GM18868 (cell line): ENCODE measurements around the gene CCDC157.

Experiments
- ATAC-seq: cut with Tn5 transposase; IDR thresholded peaks from one replicate; pipeline ENCODE4 v1.9.1; 2021; ENCODE audit warnings: mild to moderate bottlenecking, moderate library complexity; ENCODE audit not compliant: unreplicated experiment

Gene CCDC157

DNA sequence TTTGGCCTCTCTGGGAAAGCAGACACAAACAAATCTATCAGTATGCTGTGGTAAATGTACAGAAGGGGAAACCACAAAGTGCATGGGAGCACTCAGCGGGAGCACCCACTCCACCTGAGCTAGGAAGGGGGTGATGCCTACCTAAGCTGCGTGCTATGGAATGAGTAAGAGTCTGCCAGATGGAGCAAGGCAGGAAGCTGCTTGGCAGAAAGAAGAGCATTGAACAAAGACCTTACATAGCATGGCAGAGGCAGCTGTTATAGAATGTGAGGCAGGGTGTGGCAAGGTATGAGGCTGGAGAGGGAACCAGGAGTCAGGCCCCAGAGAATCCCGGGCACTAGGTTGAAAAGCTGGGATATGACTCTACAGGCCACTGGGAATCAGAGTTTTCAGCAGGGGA lies 55.0 kb downstream of the CCDC157 start:
- no peak for ATAC-seq

DNA sequence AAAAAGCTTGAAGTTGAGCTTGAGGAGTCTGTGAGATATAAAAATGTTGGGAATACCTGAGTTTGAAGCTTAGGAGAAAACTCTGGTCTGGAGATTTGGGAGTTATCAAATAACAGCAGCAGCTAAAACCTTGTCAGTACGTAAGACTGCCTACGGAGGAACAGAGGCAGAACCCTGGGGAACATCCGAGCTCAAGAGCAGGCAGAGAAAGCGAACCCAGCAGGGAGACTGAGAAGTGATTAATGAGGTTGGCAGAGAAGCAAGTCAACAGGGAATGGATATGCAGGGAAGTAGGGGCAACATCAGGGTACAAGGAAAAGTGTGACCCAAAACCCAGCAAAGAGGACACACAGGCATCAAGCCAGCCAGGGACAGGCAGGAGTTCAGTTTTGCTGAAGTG lies 56.2 kb downstream of the CCDC157 start:
- ATAC-seq, result no peak

DNA sequence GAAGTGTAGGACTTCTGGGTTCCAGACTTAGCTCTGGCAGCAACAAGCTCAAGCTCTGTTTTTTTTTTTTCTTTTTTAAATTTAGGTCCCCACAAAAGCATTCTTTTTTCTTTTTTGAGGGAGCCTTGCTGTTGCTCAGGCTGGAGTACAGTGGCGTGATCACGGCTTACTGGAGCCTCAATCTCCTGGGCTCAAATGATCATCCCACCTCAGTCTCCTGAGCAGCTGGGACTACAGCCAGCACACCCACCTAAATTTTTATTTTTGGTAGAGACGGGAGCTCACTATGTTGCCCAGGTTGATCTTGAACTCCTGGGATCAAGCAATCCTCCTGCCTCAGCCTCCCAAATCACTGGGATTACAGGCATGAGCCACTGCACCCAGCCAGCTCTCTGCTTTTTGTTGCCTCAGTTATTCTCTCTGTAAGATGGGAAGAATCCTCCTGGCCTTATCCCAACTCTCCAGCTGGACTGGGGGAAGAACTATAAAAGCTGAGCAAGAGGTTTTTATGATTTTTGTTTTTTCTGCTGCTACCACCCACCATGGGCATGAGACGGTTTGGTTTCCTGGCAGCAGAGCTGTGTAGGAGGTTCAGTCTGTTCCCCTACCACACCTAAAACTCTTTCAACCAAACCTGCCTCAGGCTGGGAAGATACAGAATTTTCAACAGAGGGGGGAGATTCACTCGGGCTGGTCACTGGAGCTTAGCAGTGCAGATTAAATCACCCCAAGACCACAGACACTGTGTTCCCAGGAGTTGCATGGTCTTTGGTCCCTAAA lies 57.1 kb downstream of the CCDC157 start:
- ATAC-seq, result no peak

DNA sequence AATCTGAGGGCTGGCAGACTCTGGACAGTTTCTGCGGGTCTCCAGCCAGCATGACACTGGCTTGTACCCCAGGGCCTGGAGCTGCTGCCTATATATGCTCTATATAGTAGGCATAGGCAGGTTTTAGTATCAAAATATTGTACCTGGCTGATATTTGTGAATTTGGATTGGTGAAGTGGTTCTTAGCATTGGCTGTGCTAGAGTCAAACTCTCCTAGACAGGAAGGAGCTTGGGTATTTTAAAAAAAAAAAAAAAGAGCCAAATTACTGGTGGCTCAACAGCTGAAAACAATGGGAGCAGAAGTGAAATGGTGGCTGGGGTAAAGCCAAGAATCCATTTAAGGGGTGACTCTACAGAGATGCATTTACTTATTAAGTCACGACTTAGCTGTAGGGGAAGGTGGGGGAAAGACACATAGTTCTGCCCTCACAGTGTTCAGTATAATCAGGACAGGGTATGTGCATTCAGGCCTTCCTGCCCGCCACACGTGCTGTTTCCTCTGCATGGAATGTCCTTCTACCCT lies 57.8 kb downstream of the CCDC157 start:
- no peak for ATAC-seq

DNA sequence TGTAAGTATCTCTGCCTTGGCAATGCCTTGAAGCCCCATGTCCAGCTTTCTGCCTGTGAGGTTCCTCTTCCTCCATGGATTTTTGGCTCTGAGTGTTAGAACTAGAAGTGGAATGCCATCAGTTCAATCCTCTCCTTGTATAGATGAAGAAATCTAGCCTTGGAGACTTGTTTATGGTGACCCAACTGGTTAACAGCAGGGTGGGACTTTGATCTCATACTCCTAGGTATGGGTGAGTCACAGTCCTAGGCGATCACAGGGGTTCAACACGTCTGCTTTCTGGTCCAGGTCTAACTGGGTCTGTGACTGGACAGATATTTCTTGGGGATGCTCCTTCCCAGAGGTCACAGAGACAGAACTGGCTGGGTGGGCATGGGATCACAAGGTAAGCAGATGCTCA lies 59.6 kb downstream of the CCDC157 start:
- ATAC-seq, result no peak

DNA sequence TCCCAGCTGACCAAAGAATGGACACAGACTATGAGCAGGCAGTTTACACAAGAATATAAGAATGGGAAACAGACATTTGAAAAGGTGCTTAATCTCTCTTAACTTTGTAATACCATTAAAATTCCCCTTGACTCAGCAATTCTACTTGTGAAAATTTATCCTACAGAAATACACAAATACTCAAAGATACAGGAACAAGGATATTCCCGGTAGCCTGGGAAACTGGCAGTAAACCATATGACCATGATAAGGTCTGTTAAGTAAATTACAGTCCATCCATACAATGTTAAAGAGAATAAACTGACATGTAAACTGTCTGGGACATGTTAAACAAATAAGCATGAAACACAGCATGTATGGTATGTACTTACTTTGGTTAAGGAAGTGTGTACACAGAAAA lies 60.0 kb downstream of the CCDC157 start:
- no peak for ATAC-seq

DNA sequence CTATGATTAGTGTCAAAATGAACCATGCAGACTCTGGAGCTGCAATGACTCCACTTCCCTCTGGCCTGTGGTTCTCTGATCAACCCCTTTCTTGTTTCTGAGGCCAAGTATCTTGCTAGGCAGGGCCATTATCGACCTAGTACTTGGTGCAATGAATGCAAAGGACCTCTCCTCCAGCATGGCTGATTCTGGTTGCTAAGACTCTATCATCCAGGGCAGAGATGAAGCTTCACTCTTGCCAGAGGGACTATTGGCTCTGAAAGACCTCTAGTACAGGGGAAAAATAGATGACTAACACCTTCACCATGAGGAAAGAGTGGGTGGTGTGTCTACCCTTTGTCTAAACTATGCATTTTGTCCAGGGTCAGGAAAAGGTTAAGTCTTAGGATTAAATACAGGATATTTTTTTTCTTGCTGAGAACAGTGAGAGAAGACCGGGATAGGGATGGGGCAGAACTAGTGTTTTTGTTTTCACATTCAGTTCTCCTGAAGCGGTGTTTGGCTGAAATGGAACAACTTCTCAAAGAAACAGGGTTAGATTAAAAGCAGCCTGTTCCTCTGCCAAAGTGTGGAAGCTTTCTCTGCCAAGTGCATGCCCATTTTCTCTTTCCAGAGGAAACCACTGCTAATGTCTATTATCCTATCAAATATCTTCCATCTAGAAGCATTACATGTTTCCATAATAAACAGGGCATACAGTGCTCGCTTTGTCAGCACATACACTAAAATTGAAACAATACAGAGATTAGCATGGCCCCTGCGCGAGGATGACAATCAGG lies 63.7 kb downstream of the CCDC157 start:
- no peak for ATAC-seq

DNA sequence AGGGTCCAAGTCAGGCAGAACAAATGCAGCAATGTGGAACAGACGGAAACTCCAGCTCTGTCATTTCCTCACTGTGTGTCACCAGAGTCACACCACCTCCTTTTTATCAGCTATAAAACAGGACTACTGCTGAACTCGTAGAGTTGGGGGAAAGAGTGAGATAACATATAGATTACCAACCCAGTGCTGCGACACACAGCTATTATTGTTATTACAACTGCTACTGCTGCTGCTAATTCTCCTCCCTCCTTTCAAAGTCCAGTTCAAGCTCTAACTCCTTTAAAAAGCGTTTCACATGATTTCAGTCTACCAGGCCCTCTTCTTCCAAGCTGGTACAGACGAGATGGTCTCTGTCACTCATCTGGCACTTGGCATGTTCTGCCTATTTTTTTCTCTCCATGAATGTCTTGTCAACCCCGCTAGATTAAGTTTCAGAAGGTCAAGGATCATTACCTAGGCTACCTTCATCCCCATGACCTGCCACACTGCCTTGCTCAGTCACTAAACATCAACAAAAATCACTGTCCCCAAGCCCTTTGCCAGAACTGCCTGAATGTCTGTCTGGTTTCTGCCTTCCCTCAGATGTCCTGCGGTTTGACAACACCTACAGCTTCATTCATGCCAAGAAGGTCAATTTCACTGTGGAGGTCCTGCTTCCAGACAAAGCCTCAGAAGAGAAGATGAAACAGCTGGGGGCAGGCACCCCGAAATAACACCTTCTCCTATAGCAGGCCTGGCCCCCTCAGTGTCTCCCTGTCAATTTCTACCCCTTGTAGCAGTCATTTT lies 65.1 kb downstream of the CCDC157 start:
- no peak for ATAC-seq

DNA sequence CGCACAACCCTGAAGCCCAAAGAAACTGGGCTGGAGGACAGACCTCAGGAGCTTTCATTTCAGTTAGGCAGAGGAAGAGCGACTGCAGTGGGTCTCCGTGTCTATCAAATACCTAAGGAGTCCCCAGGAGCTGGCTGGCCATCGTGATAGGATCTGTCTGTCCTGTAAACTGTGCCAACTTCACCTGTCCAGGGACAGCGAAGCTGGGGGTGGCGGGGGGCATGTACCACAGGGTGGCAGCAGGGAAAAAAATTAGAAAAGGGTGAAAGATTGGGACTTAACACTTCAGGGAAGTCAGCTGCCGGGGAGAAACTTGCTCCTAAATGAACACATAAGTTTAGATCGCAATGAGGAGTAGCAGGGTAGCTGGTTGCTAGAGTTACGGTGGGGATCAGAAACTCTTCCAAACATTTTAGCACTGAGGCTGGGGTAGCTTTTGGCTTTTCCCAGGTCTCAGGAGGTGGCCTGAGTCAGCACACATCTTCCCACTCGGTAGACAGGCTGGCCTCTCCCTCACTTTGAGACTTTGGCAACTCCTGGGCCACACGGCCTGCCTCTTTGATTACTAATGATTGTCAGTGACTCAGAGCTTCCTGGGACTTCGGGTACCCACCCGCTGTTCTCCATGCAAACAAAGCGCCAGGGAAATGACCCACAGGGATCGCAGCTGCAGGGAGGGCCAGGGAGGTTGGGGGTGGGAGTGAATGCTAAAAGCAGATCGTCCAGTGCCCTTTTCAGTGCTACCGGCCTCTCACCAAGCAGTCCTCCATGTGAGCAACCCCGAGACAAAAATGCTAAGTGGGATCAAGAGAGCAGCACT lies 65.9 kb downstream of the CCDC157 start:
- ATAC-seq, result no peak

DNA sequence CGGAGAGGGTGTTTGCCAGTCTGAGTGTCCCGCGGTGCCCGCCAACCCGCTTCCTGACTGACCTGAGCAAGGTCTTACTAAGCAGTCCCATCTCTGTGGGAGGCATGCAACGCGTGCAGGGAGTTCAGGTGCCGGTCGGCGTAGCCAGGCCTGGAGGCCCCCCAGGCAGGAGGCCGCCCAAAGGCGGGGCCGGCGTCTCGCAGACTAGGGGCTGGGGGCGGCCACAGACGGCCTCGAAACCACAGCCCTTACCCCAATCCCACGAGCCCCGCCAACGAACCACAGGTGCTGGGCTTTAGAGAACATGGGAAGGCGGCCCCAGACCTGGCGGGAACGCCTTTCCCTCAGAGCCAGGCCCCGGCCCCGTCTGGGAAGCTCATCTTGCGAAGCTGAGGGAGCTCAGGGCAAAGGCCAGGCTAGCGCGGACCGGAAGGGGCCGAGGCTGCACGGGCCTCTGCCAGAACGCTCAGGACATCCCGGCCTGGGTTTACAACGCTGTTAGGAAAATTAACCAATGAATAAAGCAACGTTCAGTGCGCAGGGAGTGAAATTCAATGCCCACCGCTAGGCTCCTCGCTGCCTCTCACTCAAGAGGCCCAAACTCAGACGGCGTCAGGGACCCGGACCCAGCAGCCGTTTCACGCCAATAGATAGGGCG lies 66.6 kb downstream of the CCDC157 start:
- peak; percentile 12 for ATAC-seq

DNA sequence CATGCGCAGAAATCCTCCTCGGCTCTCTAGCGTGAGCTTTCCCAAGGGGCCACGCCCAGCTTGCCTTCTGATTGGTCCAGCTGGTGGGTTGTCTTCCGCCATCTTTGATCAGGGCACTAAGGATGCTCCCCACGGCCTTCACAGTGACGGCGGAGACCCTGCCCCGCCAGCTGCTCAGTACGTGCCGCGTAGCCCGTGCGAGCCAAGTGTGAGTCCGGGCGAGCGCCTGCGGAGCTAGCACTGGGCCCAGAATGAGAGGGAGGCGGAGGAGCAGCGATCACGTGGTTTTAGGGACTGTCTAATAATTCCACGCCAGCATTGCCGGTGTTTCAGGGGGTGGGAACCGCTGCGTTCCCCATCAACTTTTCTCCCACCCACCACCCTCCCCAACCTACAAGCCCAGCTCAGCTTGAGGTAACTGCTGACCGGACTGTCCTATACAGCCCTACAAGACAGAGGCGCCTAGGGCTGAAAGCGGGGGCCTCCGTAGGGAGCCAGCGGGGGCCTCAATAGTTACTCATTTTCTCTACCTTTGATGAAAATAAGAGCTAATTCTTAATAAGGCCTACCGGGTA lies 67.2 kb downstream of the CCDC157 start:
- peak; percentile 85 for ATAC-seq

DNA sequence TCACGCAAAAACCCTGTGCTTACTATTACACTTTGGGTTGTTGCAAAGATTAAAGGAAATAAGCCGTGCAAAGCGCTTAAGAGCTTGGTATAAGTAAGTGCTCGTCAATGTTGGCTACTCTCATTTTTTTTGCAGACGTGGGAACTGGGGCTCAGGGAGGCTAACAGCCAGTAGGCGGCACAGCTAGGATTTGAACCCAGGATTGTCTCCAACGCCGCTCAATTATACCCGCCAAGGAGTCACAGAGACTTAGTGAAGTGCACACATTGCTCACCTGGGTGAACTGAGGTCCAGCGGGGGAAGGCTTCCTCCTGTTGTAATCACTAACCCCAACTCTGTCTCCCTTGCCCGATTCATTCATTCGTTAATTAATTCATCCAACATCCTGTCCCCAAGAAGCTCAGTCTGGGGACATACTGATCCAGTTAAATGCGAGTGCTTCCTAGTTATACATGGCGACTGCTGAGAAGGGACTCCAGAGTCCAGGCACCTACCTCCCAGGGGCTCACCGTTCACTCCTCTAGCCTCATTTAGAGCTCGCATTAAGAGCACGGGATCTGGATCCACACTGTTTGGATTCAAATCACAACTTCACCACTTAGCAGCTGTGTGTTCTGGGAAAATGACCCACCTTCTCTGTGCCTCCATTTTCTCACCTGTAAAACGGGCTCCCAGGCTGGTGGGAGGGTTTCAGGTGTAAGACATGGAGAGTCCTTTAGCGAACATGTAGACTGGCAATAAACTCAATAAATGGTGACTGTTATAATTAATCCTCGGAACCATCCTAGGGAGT lies 67.9 kb downstream of the CCDC157 start:
- no peak for ATAC-seq

DNA sequence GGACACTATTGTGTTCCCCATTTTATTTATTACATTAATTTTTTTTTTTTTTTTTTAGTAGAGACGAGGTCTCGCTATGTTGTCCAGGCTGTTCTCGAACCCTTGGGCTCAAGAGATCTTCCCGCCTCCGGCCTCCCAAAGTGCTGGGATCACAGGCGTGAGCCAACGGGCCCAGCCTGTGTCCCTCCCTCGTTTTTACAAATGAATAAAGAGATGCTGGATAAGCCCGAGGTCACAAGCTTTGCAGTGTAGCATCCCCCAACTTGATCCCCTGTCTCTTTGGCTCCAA lies 68.5 kb downstream of the CCDC157 start:
- ATAC-seq, result no peak

DNA sequence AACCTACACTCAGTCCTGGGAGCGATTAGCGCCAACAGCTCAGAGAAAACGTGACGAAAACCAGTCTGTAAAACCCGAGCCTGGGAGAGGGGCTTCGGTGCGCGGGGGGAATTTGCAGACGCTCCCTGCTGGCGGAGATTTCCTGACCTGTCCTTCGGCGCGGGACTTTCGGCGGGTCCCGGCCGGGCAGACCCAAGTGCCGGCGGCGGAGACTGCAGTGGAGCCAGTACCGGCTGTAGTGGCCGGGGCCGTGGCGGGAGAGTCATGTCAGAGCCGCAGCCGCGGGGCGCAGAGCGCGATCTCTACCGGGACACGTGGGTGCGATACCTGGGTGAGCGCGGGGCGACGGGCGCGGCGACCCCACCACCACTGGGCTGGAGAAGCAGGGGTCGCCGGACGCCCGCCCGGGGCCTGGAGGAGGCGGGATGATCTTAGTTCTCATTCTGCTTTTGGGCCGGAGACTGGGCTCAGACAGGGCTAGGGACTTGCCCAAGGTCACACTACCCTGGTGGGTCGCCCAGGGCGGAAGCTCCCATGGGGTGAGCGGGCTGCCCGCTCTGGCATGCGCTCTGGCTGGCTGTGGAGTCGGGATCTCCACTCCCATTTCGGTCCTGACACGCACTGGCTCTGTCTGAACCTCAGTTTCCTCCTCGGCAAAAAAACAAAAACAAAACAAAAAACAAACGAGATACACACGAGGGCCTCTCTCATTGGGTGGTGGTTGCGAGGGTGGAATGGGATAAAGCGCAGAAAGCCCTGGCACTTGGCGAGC lies 69.0 kb downstream of the CCDC157 start, which contains the start of gene MTFP1:
Gene MTFP1 (plus strand): TSS at position 153 of the 772 bp plus-strand sequence. CDS start 112 bp downstream, at position 265.
- ATAC-seq, result no peak
